ENCODE results near the gene ID2. TPM values are rescaled to one million over a fixed set of nuclear protein-coding genes. Genes with fewer than 3 reads are reported as not detected.

The ID2 gene
- polyA plus RNA-seq, 2 of the 4 experiments (the other 2 are of a cell fraction) = 177 to 181 TPM

GRCh38 chr2:8634466-8635172 is 47.2 kb upstream of the ID2 start:
- Histone ChIP-seq H3K4me1 (peaks cover 69% of the 10 kb centered on the region), H3K4me2 (peak overlapping the region; percentile 75)

GRCh38 chr2:8636041-8636491 is 45.8 kb upstream of the ID2 start:
- H3K4me2 ChIP-seq = peak overlapping the region; percentile 32
- H3K27ac ChIP-seq = peak overlapping the region; percentile 92 to 94
- H3K9me3 ChIP-seq = no peaks in the 10 kb centered on the region
- peaks cover 57% of the 10 kb centered on the region for H3K4me1 ChIP-seq
- CTCF ChIA-PET = interaction anchor here (1.0 to 1.3 kb wide), 2 partner anchors 9 to 10 kb away, joined by 3 to 4 read pairs; no protein-coding TSS in a partner anchor
- TF ChIP-seq RNF2 (IDR thresholded peaks at IDR 0.05; ENCODE audit: borderline replicate concordance, low read depth) = no peak
- no peak for TF ChIP-seq HOXA7 (CRISPR knock-in tag; IDR thresholded peaks at IDR 0.05)
- no peak for TF ChIP-seq TP53 (CRISPR knock-in tag; IDR thresholded peaks at IDR 0.05)
- no peak for TF ChIP-seq TFCP2L1 (CRISPR knock-in tag; IDR thresholded peaks at IDR 0.05)
- no peak for TF ChIP-seq FOSL2 (IDR thresholded peaks at IDR 0.05)
- TF ChIP-seq FOSL2 (CRISPR knock-in tag; IDR thresholded peaks at IDR 0.05) = no peak
- no peak for TF ChIP-seq KDM1A (IDR thresholded peaks at IDR 0.05; ENCODE audit: low read depth)
- no peak for TF ChIP-seq ESRRA (IDR thresholded peaks at IDR 0.05; ENCODE audit: borderline replicate concordance, low read length)
- no peak for TF ChIP-seq MAZ (IDR thresholded peaks at IDR 0.05; ENCODE audit: borderline replicate concordance, low read depth, low read length)
- TF ChIP-seq, protein P1, sequence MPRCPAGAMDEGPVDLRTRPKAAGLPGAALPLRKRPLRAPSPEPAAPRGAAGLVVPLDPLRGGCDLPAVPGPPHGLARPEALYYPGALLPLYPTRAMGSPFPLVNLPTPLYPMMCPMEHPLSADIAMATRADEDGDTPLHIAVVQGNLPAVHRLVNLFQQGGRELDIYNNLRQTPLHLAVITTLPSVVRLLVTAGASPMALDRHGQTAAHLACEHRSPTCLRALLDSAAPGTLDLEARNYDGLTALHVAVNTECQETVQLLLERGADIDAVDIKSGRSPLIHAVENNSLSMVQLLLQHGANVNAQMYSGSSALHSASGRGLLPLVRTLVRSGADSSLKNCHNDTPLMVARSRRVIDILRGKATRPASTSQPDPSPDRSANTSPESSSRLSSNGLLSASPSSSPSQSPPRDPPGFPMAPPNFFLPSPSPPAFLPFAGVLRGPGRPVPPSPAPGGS (IDR thresholded peaks at IDR 0.05) = no peak
- no peak for TF ChIP-seq NR3C1 (IDR thresholded peaks at IDR 0.05)
- TF ChIP-seq CEBPB (IDR thresholded peaks at IDR 0.05) = no peak
- TF ChIP-seq, protein P2, sequence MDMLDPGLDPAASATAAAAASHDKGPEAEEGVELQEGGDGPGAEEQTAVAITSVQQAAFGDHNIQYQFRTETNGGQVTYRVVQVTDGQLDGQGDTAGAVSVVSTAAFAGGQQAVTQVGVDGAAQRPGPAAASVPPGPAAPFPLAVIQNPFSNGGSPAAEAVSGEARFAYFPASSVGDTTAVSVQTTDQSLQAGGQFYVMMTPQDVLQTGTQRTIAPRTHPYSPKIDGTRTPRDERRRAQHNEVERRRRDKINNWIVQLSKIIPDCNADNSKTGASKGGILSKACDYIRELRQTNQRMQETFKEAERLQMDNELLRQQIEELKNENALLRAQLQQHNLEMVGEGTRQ (IDR thresholded peaks at IDR 0.05) = no peak
- no peak for TF ChIP-seq GATA3 (IDR thresholded peaks at IDR 0.05; ENCODE audit: borderline replicate concordance)
- TF ChIP-seq POLR2AphosphoS2 (conservative IDR thresholded peaks at IDR 0.05; ENCODE audit: low read length) = no peak
- TF ChIP-seq, protein P3, sequence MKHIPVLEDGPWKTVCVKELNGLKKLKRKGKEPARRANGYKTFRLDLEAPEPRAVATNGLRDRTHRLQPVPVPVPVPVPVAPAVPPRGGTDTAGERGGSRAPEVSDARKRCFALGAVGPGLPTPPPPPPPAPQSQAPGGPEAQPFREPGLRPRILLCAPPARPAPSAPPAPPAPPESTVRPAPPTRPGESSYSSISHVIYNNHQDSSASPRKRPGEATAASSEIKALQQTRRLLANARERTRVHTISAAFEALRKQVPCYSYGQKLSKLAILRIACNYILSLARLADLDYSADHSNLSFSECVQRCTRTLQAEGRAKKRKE (CRISPR knock-in tag; IDR thresholded peaks at IDR 0.05; ENCODE audit: low read depth) = no peak
- TF ChIP-seq NPAS2 (CRISPR knock-in tag; IDR thresholded peaks at IDR 0.05; ENCODE audit: borderline replicate concordance) = no peak
- TF ChIP-seq SREBF2 (IDR thresholded peaks at IDR 0.05) = no peak
- no peak for TF ChIP-seq CHD2 (IDR thresholded peaks at IDR 0.05; ENCODE audit: low read length, partially characterized antibody)
- TF ChIP-seq CBX8 (IDR thresholded peaks at IDR 0.05) = no peak
- ATAC-seq (no peak), DNase-seq (ENCODE audit: low read depth in 1 of 2, low spot score in 1 of 2) (no peak), FAIRE-seq (no peak)
- POLR2A ChIA-PET = interaction anchor here (1.6 kb wide), 1 partner anchor 46 kb away, joined by 6 read pairs; the partner anchor contains the start of gene ID2
- no peak overlapping the region for H3K4me3 ChIP-seq
- WGBS (ENCODE audit: missing lambda C conversion rate) = 90% methylated on average over 15 of the region's 15 CpGs

More at GRCh38 chr2:8634466-8635172, 47.2 kb upstream of the ID2 start:
- ATAC-seq (peak in 1 of 2 experiments; percentile 2; a peak in 2 of 6 replicates), FAIRE-seq (no peak), DNase-seq (ENCODE audit: low read depth in 1 of 2, low spot score in 1 of 2) (no peak)
- no peak for TF ChIP-seq RNF2 (IDR thresholded peaks at IDR 0.05; ENCODE audit: borderline replicate concordance, low read depth)
- no peak for TF ChIP-seq NPAS2 (CRISPR knock-in tag; IDR thresholded peaks at IDR 0.05; ENCODE audit: borderline replicate concordance)
- no peak for TF ChIP-seq FOSL2 (IDR thresholded peaks at IDR 0.05)
- TF ChIP-seq FOSL2 (CRISPR knock-in tag; IDR thresholded peaks at IDR 0.05) = no peak
- TF ChIP-seq, protein P4, sequence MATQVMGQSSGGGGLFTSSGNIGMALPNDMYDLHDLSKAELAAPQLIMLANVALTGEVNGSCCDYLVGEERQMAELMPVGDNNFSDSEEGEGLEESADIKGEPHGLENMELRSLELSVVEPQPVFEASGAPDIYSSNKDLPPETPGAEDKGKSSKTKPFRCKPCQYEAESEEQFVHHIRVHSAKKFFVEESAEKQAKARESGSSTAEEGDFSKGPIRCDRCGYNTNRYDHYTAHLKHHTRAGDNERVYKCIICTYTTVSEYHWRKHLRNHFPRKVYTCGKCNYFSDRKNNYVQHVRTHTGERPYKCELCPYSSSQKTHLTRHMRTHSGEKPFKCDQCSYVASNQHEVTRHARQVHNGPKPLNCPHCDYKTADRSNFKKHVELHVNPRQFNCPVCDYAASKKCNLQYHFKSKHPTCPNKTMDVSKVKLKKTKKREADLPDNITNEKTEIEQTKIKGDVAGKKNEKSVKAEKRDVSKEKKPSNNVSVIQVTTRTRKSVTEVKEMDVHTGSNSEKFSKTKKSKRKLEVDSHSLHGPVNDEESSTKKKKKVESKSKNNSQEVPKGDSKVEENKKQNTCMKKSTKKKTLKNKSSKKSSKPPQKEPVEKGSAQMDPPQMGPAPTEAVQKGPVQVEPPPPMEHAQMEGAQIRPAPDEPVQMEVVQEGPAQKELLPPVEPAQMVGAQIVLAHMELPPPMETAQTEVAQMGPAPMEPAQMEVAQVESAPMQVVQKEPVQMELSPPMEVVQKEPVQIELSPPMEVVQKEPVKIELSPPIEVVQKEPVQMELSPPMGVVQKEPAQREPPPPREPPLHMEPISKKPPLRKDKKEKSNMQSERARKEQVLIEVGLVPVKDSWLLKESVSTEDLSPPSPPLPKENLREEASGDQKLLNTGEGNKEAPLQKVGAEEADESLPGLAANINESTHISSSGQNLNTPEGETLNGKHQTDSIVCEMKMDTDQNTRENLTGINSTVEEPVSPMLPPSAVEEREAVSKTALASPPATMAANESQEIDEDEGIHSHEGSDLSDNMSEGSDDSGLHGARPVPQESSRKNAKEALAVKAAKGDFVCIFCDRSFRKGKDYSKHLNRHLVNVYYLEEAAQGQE (IDR thresholded peaks at IDR 0.05) = no peak
- TF ChIP-seq HDAC2 (IDR thresholded peaks at IDR 0.05) = no peak
- TF ChIP-seq, protein P5, sequence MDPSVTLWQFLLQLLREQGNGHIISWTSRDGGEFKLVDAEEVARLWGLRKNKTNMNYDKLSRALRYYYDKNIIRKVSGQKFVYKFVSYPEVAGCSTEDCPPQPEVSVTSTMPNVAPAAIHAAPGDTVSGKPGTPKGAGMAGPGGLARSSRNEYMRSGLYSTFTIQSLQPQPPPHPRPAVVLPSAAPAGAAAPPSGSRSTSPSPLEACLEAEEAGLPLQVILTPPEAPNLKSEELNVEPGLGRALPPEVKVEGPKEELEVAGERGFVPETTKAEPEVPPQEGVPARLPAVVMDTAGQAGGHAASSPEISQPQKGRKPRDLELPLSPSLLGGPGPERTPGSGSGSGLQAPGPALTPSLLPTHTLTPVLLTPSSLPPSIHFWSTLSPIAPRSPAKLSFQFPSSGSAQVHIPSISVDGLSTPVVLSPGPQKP (IDR thresholded peaks at IDR 0.05; ENCODE audit: low read depth, low read length) = no peak
- POLR2A ChIA-PET = interaction anchor here (0.9 to 3.6 kb wide), 3 partner anchors 28 to 47 kb away, joined by 3 to 40 read pairs (median 13); partner anchors contain the start of gene ID2
- H3K4me3 ChIP-seq = no peak overlapping the region
- H3K9me3 ChIP-seq = no peaks in the 10 kb centered on the region
- WGBS (ENCODE audit: missing lambda C conversion rate) = 86% methylated on average over 14 of the region's 14 CpGs
- CTCF ChIA-PET = interaction anchor here (0.8 to 1.7 kb wide), 7 partner anchors 10 to 1207 kb away, joined by 3 to 6 read pairs (median 4); no protein-coding TSS in a partner anchor
- peak overlapping the region; percentile 92 to 94 for H3K27ac ChIP-seq

Measured in A549 (cell line).